HK-2 (cell line): ENCODE measurements around the gene UGT3A1.
A peak's percentile ranks its signal among the peaks of the same experiment; 100 is the strongest.
"Not testable (repeated sequence)": the region's sequence is repeated elsewhere in the genome, so short reads cannot be mapped to it uniquely, and the experiment has no call there.

Experiments
- DNase-seq: peaks from one replicate; pipeline ENCODE4 v3.0.0-alpha.2; 2018; ENCODE audit not compliant: unreplicated experiment

UGT3A1 gene

DNA sequence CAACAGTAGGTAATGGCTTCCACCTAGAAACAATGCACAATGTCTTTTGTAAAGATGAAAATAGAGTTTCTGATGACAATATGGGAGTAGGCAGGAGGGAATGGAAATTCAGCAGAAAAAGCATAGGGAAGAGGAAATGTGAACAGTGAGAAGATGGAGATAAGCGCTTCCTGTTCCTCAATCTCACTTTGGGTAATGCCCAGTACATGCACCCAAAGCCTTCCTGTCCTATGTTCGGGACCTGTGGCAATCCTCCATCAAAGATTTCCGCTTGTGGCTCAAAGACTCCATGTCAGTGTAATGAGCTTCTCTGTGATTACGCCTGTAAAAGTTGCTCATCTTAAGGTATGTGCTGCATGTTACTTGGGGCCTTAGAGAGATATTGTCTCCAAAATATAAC lies 2.7 kb downstream of the UGT3A1 start:
- no peak for DNase-seq

DNA sequence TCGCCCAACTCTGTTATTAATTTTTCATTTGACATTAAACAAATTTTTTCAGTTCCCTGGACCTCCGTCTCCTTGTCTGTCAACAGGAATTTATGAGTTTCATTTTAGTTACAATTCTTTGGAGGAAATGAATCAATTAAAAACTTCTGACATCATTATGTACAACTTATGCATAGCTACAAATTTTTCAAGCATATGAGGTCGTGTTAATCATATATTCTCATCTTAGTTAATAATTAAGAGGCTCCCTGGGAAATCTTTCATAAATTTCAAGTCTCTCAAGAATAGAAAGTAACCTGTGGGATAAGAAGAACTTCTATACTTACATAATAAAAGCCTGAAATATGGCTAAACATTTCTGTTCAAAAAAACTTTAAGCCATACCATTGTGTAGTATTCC lies 3.4 kb downstream of the UGT3A1 start:
- DNase-seq, result no peak

DNA sequence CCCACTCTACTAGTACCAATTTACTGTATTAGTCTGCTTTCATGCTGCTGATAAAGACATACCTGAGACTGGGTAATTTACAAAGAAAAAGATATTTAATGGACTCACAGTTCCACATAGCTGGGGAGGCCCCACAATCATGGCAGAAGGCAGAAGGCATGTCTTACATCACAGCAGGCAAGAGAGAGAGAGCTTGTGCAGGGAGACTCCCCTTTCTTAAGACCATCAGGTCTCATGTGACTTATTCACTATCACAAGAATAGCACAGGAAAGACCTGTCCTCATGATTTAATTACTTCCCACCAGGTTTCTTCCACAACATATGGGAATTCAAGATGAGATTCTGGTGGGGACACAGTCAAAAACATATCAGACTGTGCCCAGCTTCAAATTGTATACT lies 11.5 kb downstream of the UGT3A1 start:
- no peak for DNase-seq

DNA sequence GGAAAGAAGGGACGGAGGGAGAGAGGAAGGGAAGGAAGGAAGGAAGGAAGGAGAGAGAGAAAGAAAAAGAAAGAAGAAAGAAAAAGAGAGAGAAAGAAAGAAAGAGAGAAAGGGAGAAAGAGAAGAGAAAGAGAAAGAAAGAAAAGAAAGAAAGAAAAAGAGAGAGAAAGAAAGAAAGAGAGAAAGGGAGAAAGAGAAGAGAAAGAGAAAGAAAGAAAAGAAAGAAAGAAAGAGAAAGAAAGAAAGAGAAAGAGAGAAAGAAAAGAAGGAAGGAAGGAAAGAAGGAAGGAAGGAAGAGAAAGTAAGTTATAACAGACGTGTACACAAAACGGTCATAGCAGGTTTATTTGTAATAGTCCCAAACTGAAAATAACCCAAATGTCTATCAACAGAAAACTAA lies 14.3 kb downstream of the UGT3A1 start:
- DNase-seq, result not testable (repeated sequence)

DNA sequence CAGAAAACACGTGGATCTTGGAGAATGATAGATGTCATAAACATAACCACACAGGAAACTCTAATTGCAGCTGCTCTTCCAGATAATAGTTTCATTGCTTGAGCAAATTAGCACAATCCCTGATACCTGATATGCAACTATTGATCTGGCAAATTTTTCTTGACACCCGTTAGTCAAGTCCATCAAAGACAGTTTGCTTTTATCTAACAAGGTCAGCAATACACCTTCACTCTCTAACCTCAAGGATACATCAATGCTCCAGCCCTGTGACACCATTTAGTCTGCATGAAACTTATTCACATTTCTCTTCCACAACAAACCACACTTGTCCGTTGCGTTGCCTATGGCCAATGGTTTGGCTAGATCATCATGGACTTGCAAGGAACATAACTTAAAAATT lies 16.6 kb downstream of the UGT3A1 start:
- no peak for DNase-seq

DNA sequence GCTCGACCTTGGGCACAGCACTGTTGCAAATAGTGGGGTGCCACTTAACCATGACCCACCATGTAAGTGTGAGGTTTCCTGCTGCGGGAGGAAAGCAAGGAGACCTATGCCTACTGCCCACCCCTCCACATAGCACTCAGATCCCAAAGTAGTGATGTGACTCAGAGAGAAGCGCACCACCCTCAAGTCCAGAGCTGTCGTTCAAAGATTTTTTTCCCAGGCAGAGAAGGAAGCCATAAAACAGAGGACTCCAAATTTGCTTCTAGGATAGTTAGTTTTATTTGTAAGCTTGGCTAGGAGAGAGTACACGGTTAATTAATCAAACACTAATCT lies 19.3 kb downstream of the UGT3A1 start:
- DNase-seq, result no peak

DNA sequence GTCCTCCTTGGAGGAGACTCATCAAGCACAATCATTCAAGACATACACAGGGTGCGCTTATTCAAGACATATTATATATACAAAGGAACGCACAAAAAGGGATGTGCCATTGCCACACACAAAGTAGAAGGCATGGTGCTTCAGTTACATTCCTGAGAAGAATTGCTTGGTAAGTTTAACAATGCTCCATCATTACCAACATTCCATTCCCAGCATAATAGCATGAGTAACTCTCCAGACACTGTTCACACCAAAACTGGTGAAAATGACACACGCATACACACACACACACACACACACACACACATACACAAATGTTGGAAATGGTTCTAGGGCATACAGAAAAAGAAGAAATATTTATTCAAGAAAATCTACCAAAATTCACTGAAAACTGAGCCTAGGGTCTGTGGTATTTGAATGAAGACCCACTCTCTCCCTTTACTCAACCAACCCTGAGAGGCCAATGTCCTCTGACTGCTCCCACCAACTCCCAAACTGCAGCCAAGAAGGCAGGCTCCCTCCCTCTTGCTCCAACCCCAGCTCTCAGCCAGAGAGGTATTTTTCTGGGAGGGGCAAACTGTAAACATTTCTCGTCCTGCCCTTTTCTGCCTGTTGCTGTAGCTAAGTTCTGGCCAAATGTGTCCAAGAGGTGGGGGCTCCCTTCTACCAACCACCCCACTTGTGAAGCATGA lies 19.9 kb downstream of the UGT3A1 start:
- no peak for DNase-seq

DNA sequence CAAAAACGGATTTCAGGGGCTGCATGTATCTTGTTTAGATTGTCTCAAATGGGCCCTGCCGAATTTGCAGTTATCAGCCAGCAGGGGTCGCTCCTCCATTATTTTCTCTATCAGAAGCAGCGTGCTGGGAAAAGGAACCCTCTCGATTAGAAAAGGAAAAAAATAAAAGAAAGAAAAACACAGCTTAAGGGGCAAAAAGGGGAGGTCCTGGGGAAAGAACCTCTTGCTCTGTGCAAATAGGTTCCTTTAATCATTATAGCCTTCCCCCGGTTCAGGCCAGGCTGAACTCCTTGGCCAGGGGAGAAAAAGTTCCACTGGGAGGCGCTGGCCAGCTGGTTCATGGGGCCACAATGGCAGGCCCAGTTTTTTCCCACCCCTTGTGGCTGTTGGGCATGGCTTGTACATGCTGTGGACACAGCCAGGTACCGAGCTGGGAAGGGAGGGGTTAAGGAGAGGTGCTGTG lies 27.8 kb downstream of the UGT3A1 start:
- DNase-seq, result peak; percentile 15

DNA sequence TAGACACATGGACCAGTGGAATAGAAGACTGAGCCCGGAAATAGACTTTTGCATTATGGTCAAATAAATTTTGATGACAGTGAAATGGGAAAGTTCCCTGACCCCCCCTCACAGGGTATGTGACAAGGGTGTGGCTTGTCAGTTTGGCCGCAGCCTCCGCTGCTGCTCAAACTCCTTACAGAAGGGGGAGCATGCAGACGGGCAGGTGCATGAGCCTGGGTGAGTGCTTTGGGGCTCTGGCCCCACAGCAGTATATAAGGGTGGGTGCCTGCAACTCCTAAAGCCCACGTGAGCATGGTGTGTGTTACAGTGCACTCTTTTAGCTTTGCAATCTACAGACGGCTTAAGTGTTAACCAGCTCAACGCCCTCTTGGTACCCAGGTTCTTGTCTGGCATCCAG lies 30.9 kb downstream of the UGT3A1 start:
- DNase-seq, result no peak

DNA sequence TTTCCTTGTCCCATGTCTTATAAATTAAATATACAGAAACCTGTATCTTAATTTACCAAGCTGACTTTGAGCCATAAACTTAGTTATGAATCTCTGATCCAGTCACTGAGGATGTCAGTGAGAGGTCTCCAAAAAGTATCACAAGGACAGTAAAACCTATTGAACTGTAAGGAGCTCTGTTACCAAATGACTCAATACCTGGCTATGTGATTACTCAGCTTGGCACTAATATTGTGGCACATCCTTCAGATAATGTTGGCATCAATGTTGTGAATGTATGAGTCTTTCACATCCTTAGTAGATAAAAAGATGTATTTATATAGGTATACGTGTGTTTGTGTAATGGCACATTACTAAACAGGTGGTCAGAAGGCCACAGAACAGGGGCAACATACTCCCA lies 34.8 kb downstream of the UGT3A1 start:
- DNase-seq, result no peak

DNA sequence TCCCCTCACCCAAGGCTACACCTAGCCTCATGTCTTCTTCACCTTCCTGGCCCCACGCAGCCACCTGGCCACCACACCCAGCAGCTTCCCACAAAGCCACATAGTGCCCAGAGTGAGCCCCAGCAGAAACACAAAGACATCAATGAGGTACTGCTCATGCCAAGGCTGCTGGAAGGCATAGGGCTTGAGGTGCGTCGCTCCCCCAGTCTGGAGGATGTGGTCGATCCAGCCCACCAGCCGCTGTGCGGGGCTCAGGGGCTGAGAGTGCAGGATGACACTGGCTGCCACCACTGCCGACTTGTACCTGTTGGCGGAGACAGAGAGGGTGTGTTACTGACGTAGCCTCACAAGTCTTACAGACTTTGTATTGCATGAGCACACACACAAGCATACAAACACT lies 37.0 kb downstream of the UGT3A1 start:
- DNase-seq, result no peak

DNA sequence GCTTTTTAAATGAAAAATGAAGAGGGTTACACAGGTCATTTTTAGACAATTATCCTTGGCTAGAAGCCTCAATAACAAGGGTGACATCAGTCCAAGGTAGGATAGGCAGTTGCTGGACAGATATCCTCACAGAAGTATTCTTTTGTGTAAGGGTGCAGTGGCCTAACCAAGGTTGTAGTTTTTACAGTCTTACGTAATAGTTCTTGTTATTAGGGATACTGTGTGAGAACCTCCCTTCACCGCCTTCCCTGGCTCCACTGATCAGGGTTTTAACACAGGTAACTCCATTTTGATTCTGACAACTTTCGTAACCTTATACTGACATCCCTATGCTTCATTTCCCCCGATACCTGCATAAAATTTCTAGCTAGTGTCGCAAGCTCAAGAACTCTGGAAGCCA lies 44.1 kb downstream of the UGT3A1 start:
- DNase-seq, result no peak

DNA sequence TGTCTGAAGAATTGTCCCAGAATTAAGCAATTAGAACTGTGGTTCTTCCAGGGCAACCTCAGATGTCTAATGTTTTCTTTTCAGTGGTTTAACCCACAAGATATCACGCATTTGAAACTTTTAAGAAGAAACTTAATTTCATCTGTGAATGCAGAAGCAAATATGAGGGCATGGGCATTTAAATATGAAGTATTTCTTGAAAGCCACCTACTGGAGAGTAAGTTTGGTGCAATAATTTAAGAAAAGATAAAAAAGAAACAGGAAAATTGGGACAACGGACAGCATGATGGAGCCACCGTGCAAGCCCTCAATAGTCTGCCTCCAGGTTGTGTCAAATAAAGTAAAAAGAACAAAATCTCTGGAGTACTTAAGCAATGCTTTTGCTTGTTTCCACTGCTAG lies 51.6 kb downstream of the UGT3A1 start:
- DNase-seq, result no peak

DNA sequence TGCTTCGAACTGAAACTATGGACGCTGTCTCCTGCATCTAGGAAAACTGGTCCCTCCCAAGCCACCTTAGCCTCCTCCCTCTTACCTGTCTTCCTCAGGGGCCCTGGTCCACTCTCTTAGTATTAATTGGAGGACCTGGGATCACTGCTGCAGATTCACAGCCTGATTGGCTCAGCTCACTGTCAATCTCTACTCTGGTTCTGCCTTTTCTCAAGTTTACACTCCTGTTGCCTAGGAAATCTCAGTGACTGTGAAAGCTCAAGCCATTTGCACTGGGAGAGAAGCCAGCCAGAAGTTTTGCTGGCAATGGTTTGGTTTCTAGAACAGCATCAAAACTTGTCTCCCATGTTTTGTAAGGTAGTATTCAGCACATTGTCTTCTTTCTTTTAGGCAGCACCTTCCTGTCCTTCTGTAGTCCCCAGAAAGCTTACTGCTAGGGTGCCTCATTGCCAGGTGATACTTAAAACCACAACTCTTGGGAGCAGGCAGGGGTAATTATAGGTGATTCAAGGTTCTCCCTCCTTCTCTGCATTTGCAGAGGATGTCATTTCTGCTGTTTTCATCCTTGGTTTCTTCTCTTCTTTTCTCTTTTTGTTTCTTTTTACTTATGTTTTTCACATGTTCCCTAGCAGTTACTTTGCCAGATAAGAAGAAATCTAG lies 52.5 kb downstream of the UGT3A1 start, which contains the start of gene CAPSL:
TSS of gene CAPSL (minus strand) at position 55 of the 660 bp plus-strand sequence. CDS start 17,502 bp downstream, outside the sequence.
- DNase-seq, result no peak

DNA sequence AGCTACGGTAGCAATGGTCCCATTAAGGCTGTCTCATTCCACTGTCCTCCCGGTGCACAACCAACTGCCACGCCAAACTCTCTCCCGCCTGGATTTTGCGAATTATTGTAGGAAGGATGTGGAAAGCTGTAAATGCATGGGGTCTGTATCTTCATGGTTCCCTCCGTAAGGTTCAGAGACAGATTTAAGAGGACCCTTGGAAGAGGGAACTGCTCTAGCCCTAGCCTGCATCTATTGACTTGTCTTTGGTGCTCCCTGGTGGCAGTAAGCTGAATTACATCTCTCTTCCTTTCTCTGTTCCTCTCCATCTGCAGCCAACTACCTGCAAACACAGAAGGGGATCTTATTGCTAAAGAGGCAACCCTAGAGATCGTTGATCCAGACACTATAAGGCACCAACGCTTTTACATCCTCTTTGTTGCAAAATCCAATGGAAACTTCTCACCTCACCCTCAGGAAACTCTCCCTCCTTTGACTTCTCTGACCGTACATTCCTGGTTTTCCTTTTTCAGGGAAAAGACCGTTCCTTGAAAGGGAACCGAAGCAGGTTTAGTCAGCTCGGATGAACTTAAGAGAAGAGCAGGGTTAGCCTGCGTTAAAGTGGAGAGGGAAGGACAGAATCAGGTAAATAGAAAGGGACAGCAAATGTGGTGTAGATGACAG lies 64.7 kb downstream of the UGT3A1 start:
- DNase-seq, result peak; percentile 33

DNA sequence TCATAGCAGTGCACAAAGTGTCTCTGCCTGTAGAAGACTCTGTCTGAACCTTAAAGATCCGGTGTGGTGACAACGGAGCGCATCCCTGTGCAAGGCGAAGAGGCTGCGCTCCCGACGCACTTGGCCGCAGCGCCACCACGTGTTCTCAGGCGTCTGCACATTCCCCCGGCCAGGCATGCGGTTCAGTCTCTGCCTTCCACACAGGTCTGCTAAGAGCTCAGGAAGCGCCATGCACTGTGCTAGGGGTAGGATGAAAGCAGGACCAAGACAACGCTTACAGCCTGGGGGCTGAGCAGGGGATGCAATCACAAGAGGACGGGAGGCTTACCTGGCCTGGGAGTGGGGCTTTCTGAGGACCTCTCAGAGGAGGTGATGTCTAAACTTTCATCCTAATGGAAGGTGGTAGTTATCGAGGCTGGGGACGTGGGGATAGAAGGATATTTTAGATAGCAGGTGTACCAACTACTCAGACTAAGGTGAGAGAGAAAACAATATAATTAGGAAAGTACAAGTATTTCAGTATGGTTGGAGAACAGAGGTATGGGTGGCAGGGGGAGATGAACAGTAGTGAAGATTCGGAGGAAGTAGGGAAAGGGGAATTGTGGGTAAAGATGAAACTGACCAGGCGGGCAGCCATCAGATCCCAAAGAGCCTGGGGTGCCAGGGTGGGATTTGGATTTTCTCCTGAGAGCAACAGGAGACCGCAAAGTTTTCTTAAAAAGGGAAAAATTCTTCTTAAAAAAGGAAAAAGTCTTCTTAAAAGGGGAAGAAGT lies 66.1 kb downstream of the UGT3A1 start:
- DNase-seq, result peak; percentile 55

DNA sequence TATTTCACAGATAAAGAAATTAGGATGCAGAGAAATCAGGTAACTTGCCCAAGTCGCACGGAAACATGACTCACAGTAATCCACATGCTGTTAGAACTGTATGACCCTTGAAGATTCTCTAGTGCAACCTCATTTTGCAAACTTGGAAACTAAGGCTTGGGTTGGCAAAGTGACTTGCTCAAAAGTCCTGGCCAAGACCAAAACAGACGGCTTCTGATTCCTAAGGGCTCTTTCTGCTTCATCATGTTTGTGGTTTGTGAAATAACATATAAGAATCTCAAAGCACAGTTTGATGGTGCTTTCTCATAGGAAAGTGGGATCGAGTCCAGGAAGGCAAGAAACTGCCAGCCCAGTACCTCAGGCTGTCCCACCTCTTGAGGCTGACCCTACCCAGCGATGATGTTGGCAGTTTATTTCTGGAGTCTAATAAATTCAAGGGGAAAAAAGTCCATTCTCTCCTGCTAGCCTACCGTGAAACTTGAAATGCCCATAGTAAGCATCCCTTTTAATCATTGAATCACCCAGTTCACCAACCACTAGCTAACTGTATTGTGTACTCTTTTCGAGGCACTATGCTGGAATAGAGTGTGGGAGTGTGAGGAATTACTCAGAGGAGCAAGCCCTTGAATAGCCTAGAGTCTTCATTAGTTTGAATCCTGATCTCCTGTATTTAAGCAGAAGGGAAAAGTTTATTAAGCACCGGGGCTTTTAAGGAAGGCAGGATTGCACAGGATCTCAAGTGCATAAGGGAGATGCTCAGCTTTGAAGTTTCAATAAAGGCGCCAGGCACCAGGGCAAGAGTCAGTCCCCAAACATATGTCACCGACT lies 66.9 kb downstream of the UGT3A1 start:
- DNase-seq, result no peak

DNA sequence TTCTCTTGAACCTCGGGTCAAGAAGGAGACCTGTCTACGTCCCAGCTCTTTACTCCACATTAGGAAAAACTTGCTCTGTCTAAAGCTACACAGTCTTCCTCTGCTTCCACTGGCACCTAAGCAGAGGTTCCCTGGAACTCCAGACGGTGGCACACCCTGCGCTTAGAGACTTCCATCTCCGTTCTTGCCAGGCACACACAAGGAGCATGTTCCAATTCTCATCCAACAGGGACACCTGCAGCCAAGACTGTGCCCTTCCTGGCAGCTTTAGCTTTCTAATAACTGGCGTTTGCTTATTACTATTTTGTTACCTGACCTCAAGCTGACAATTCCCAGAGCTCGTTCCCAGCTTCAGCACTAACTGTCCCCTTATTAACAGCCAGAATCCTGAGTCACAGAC lies 68.7 kb downstream of the UGT3A1 start:
- DNase-seq, result no peak

DNA sequence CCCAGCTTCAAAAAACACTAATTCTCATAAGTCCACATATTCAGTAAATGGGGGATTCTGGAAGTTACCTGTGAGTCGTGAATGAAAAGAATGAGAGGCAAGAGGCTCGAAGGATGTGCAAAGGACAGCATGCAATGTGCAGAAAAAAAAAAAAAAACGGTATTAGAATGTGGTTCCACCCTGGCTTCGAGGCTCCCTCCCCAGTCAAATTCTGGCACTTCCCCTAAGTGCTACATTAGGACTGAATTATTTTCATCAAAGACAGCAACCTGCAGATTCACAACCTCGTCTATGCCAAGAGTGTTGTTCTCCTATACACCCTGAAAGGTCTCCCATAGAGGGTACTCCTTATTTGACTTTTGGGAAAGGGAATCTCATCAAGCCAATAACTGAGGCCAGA lies 69.3 kb downstream of the UGT3A1 start:
- DNase-seq, result no peak

DNA sequence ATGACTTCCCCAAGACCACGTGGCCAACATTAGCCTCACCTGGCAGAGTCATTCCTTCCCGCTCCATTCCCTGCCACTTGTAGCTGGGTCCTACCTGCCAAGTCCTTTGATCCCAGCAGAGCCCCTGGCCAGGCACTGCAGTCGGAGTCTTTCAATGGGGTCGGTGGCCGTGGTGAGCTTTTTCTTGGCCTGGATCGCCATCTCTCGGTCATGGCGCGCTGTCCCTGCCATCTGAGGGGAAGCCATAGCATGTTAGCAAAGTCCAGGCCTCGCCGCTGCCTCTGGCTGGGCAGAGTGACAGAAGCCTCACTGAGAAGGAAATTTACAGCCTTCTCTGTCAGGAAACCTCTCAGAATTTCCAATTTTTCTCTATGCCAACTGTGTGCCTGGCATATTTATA lies 70.3 kb downstream of the UGT3A1 start:
- DNase-seq, result no peak

DNA sequence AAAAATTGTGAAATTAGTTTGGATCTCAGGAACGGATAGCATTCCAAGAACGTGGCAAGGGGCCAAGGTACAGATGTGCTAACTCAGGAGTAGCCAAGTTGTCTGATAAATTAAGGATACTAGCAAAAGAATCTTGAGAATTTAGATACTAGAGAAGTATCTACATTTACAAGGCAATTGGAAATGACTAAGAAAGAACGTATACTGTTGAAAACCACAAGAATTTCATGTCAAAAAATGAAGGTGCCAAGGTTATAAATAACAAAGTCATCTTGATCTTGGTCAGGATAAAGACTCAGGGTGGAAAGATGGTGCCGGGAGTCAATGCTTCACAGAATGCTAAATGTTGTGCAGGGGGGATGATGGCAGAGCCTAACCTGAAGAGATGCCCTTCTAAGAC lies 72.0 kb downstream of the UGT3A1 start:
- DNase-seq, result no peak

DNA sequence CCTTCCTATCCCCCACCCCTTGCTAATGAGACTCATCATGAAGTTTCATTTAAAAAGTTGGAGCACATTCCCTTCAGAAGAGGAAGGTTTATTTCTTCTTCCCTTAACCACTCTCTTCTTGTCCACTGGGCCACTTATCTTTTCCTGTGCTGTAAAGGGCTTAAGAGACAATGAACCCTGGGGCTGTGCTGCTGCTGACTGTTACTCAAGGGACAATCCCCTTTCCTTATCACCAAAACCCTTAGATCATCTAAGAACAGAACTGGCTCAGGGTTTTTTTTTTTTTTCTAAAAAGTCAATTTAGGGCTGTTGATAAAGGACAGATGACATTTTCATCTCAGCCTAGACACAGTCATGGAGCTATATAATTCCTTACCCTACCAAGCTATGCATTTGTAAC lies 82.4 kb downstream of the UGT3A1 start:
- DNase-seq, result no peak
